CD14-positive monocyte (primary cell): ENCODE data around the gene NELFE. TPM values are rescaled to one million over a fixed set of nuclear protein-coding genes. Genes with fewer than 3 reads are reported as not detected.

Experiments
- DNase-seq, 3 donors: peaks; one replicate each; pipeline ENCODE4 v3.0.0-alpha.2; 2011 to 2022
- H2AFZ ChIP-seq: 2 replicates; pipeline ENCODE4 v1.6.0; 2012; ENCODE audit warnings: mild to moderate bottlenecking, low read depth, low read length, inconsistent platforms; ENCODE audit not compliant: insufficient read depth, poor library complexity, severe bottlenecking
- H3K27ac ChIP-seq, 2 donors: 1 replicate in 1 of 2; 2 replicates in 1 of 2; pipeline ENCODE4 v1.5.1; 2012 to 2013; ENCODE audit warnings: low read length in 2 of 2, control low read depth in 1 of 2, inconsistent platforms in 1 of 2, low read depth in 1 of 2, mild to moderate bottlenecking in 1 of 2
- H3K27me3 ChIP-seq, 2 donors: one replicate each; pipeline versions ENCODE4 v1.6.0 to v1.6.1; 2011 to 2013; ENCODE audit warnings: low read length in 2 of 2; ENCODE audit not compliant: control insufficient read depth in 2 of 2, insufficient read depth in 2 of 2
- H3K36me3 ChIP-seq, 2 donors: replicated peaks in 1 of 2; 1 replicate in 1 of 2; 2 replicates in 1 of 2; pipeline versions ENCODE4 v1.5.1 to v1.6.1; 2012 to 2013; ENCODE audit warnings: low read length in 2 of 2, control low read depth in 1 of 2, inconsistent platforms in 1 of 2, mild to moderate bottlenecking in 1 of 2; ENCODE audit not compliant: insufficient read depth in 2 of 2, control insufficient read depth in 1 of 2
- H3K4me1 ChIP-seq, 2 donors: 1 replicate in 1 of 2; 2 replicates in 1 of 2; pipeline versions ENCODE4 v1.5.1 to v1.6.1; 2012 to 2013; ENCODE audit warnings: low read length in 2 of 2, control low read depth in 1 of 2, inconsistent platforms in 1 of 2, mild to moderate bottlenecking in 1 of 2, moderate library complexity in 1 of 2; ENCODE audit not compliant: insufficient read depth in 2 of 2, control insufficient read depth in 1 of 2
- H3K4me2 ChIP-seq: replicated peaks from 2 replicates; pipeline ENCODE3; 2012; ENCODE audit warnings: low read length, moderate library complexity, mild to moderate bottlenecking; ENCODE audit not compliant: poor library complexity, severe bottlenecking; ENCODE audit errors: extremely low read depth
- H3K4me3 ChIP-seq, 3 experiments: fragments of 200-600 bp in 1 of 3; sonication (generic) in 1 of 3; replicated peaks in 1 of 3; 1 replicate in 2 of 3; 2 replicates in 1 of 3; pipeline ENCODE4 v1.5.1; 2011 to 2013; ENCODE audit warnings: low read length in 3 of 3, mild to moderate bottlenecking in 3 of 3, control low read depth in 2 of 3, low read depth in 2 of 3, inconsistent platforms in 1 of 3, moderate library complexity in 1 of 3
- H3K79me2 ChIP-seq: 2 replicates; pipeline ENCODE4 v1.6.0; 2012; ENCODE audit warnings: mild to moderate bottlenecking, control low read depth, inconsistent platforms, low read length, moderate library complexity; ENCODE audit not compliant: insufficient read depth
- H3K9ac ChIP-seq: 2 replicates; pipeline ENCODE4 v1.6.0; 2017; ENCODE audit warnings: low read length, mild to moderate bottlenecking; ENCODE audit not compliant: insufficient read depth, poor library complexity, severe bottlenecking
- H3K9me3 ChIP-seq, 2 donors: replicated peaks in 1 of 2; 1 replicate in 1 of 2; 2 replicates in 1 of 2; pipeline versions ENCODE4 v1.5.1 to v1.6.1; 2012 to 2013; ENCODE audit warnings: low read length in 2 of 2, control low read depth in 1 of 2; ENCODE audit not compliant: control insufficient read depth in 1 of 2, insufficient read depth in 1 of 2
- H4K20me1 ChIP-seq: 2 replicates; pipeline ENCODE4 v1.6.0; 2012; ENCODE audit warnings: mild to moderate bottlenecking, low read length, control low read depth, moderate library complexity; ENCODE audit not compliant: insufficient read depth
- H3K27ac Mint-ChIP-seq, 7 donors: one replicate each; pipeline ENCODE4 v1.8.0; 2020; ENCODE audit warnings: mild to moderate bottlenecking in 7 of 7, mixed read lengths in 7 of 7, moderate library complexity in 6 of 7, inconsistent platforms in 2 of 7
- H3K27me3 Mint-ChIP-seq, 3 donors: one replicate each; pipeline ENCODE4 v1.8.0; 2021 to 2022; ENCODE audit warnings: low read depth in 3 of 3, mild to moderate bottlenecking in 3 of 3, mixed read lengths in 3 of 3, moderate library complexity in 3 of 3, inconsistent platforms in 1 of 3
- H3K36me3 Mint-ChIP-seq, 2 donors: one replicate each; pipeline ENCODE4 v1.8.0; 2020; ENCODE audit warnings: mixed read lengths in 2 of 2, inconsistent platforms in 1 of 2, mild to moderate bottlenecking in 1 of 2
- H3K4me1 Mint-ChIP-seq: one replicate; pipeline ENCODE4 v1.8.0; 2020; ENCODE audit warnings: mild to moderate bottlenecking, mixed read lengths
- H3K4me3 Mint-ChIP-seq, 2 donors: one replicate each; pipeline ENCODE4 v1.8.0; 2020; ENCODE audit warnings: mild to moderate bottlenecking in 2 of 2, mixed read lengths in 2 of 2, moderate library complexity in 1 of 2
- H3K9me3 Mint-ChIP-seq, 7 donors: one replicate each; pipeline ENCODE4 v1.8.0; 2020 to 2022; ENCODE audit warnings: mixed read lengths in 7 of 7, mild to moderate bottlenecking in 6 of 7, moderate library complexity in 6 of 7, inconsistent platforms in 2 of 7
- CTCF ChIP-seq: fragments of 200-600 bp; IDR thresholded peaks from one replicate; pipeline ENCODE4 v1.8.0; 2022; ENCODE audit warnings: antibody characterized with exemption, mild to moderate bottlenecking
- WGBS: methylation state at CpG from one replicate; pipeline ENCODE4 v1.1.5; 2013; ENCODE audit warnings: missing lambda C conversion rate; ENCODE audit not compliant: insufficient coverage; 5-methylcytosine and 5-hydroxymethylcytosine counted together
- intact Hi-C, 2 donors: fragments of 100-400 bp; cut with micrococcal nuclease; formaldehyde crosslinking; loops; one replicate each; pipeline versions ENCODE4 v1.15.0 to v1.15.1; 2023
- polyA plus RNA-seq, 3 donors: library from polyadenylated mRNA; depleted of rRNA in 1 of 3; unstranded in 2 of 3; stranded (reverse) in 1 of 3; fragments of 300-500 nt in 2 of 3; fragments of >200 nt in 1 of 3; fragmentation: Illumina TruSeq in 2 of 3; gene quantifications; 1 replicate in 2 of 3; 2 replicates in 1 of 3; pipeline ENCODE4 v1.2.3, GENCODE V29; 2012 to 2021

Gene NELFE
- polyA plus RNA-seq, 3 donors = 48.8 to 74.4 (median 61.4) TPM

GRCh38 chr6:31969712-31970603 is 11.2 kb upstream of the NELFE start:
- TF ChIP-seq CTCF = no peak
- peaks cover 20 to 26% of the 10 kb centered on the region in 2 donors for H3K4me1 ChIP-seq
- H3K27ac ChIP-seq = peak overlapping the region in 1 of 2 donors; percentile 99
- H3K4me3 ChIP-seq = no peak overlapping the region
- no peaks in the 10 kb centered on the region for H3K9me3 ChIP-seq
- Mint-ChIP-seq H3K27me3 (peaks cover 0 to 2% (median 1%) of the 10 kb centered on the region in 3 donors), H3K36me3 (peaks cover 56 to 62% of the 10 kb centered on the region in 2 donors), H3K27ac (peak overlapping the region; percentile 59 to 100 (median 100)), H3K9me3 (peaks cover 0 to under 1% (median 0%) of the 10 kb centered on the region in 7 donors), H3K4me3 (no peak overlapping the region), H3K4me1 (peaks cover 29% of the 10 kb centered on the region)
- intact Hi-C loops = no loop called here
- H4K20me1 ChIP-seq = no peaks in the 10 kb centered on the region
- peak in 1 of 3 donors; percentile 10 for DNase-seq
- 87% methylated on average over 10 of the region's 17 CpGs for WGBS
- H3K36me3 ChIP-seq = peaks cover 51 to 58% of the 10 kb centered on the region in 2 donors
- H2AFZ ChIP-seq = no peak overlapping the region
- peaks cover 26% of the 10 kb centered on the region for H3K79me2 ChIP-seq
- no peak overlapping the region for H3K4me2 ChIP-seq
- no peak overlapping the region for H3K9ac ChIP-seq
- H3K27me3 ChIP-seq = no peaks in the 10 kb centered on the region

- Mint-ChIP-seq H3K4me1 (peaks cover 29% of the 10 kb centered on the region), H3K27me3 (peaks cover 0 to 2% (median 1%) of the 10 kb centered on the region in 3 donors), H3K4me3 (no peak overlapping the region), H3K9me3 (no peaks in the 10 kb centered on the region), H3K36me3 (peaks cover 60 to 65% of the 10 kb centered on the region in 2 donors), H3K27ac (peak overlapping the region in 5 of 7 donors; percentile 41 to 100 (median 79))
- H3K9me3 ChIP-seq = no peaks in the 10 kb centered on the region
- H3K79me2 ChIP-seq = peaks cover 26% of the 10 kb centered on the region
- H3K4me3 ChIP-seq = no peak overlapping the region
- WGBS = 91% methylated on average over 16 of the region's 23 CpGs
- no peaks in the 10 kb centered on the region for H3K27me3 ChIP-seq
- intact Hi-C loops = no loop called here
- no peaks in the 10 kb centered on the region for H4K20me1 ChIP-seq
- no peak overlapping the region for H3K9ac ChIP-seq
- no peak overlapping the region for H3K4me2 ChIP-seq
- H2AFZ ChIP-seq = no peak overlapping the region
- TF ChIP-seq CTCF = no peak
- peaks cover 59 to 67% of the 10 kb centered on the region in 2 donors for H3K36me3 ChIP-seq
- peak in 1 of 3 donors; percentile 6 for DNase-seq
- H3K27ac ChIP-seq = peak overlapping the region in 1 of 2 donors; percentile 99
- H3K4me1 ChIP-seq = peaks cover 20 to 26% of the 10 kb centered on the region in 2 donors
Measured at GRCh38 chr6:31968791-31969711, 10.3 kb upstream of the NELFE start.
